Fibroblast of the aortic adventitia (primary cell): Measurements from ENCODE around the gene ACSF3. TPM values are rescaled to one million over a fixed set of nuclear protein-coding genes. Genes with fewer than 3 reads are reported as not detected.

Experiments used
- DNase-seq: peaks from one replicate; pipeline ENCODE4 v3.0.0-alpha.2; 2010; ENCODE audit warnings: low read depth
- H3K4me3 ChIP-seq: 2 replicates; pipeline ENCODE4 v1.5.1; 2011; ENCODE audit warnings: low read depth, mild to moderate bottlenecking, control low read depth, low read length, moderate library complexity
- total RNA-seq: library from RNA; depleted of rRNA; stranded (reverse); fragments of >200 nt; gene quantifications from 2 replicates; pipeline ENCODE4 v1.2.3, GENCODE V29; 2012; ENCODE audit warnings: low replicate concordance
- TF ChIP-seq, protein P1 (sequence below): IDR thresholded peaks from 2 replicates; pipeline ENCODE4 v1.5.1; 2011; ENCODE audit warnings: mild to moderate bottlenecking, low read length, control low read depth, inconsistent platforms; ENCODE audit not compliant: insufficient read depth

Gene ACSF3
- total RNA-seq, 1 donor, result 17.6 TPM

DNA sequence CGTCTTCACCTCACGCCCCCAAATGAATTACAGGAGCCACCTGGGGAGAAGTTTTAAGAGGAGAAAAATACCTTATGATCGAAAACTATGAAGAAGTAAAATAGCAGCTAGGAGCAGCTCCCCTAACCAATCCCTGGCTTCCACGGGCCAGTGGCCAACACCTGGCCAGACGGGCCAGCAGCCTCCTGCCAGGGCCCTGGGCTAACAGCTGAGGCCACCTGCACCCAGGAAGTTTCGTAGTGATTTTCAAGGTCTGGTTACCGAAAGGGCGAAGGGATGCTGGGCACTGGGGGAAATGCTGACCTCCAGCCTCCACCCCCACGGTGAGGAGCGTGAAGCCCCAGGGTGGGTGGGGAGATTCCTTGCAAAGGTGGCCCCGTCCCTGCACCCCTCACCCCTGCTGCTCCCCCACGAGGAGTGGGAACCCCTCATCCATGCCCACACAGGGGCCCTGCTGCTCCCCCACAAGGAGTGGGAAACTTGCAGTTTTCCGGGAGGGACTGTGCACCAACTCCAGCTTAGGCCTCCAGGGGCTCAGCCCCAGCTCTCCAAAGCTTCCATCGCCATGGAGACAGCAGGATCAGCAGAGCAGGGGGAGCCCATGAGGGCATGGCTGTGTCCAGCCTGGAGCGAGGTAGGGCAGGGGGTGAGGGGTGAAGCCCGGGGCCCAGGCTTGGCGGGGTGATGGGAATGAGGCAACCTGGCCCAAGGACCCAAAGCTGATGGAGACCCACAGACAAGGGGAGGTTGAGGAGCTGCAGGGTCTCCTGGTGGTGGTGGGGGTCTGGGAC is 31.9 kb upstream of the ACSF3 start:
- TF ChIP-seq, protein P1, sequence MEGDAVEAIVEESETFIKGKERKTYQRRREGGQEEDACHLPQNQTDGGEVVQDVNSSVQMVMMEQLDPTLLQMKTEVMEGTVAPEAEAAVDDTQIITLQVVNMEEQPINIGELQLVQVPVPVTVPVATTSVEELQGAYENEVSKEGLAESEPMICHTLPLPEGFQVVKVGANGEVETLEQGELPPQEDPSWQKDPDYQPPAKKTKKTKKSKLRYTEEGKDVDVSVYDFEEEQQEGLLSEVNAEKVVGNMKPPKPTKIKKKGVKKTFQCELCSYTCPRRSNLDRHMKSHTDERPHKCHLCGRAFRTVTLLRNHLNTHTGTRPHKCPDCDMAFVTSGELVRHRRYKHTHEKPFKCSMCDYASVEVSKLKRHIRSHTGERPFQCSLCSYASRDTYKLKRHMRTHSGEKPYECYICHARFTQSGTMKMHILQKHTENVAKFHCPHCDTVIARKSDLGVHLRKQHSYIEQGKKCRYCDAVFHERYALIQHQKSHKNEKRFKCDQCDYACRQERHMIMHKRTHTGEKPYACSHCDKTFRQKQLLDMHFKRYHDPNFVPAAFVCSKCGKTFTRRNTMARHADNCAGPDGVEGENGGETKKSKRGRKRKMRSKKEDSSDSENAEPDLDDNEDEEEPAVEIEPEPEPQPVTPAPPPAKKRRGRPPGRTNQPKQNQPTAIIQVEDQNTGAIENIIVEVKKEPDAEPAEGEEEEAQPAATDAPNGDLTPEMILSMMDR, result no peak
- DNase-seq, result no peak
- no peak overlapping the region for H3K4me3 ChIP-seq

DNA sequence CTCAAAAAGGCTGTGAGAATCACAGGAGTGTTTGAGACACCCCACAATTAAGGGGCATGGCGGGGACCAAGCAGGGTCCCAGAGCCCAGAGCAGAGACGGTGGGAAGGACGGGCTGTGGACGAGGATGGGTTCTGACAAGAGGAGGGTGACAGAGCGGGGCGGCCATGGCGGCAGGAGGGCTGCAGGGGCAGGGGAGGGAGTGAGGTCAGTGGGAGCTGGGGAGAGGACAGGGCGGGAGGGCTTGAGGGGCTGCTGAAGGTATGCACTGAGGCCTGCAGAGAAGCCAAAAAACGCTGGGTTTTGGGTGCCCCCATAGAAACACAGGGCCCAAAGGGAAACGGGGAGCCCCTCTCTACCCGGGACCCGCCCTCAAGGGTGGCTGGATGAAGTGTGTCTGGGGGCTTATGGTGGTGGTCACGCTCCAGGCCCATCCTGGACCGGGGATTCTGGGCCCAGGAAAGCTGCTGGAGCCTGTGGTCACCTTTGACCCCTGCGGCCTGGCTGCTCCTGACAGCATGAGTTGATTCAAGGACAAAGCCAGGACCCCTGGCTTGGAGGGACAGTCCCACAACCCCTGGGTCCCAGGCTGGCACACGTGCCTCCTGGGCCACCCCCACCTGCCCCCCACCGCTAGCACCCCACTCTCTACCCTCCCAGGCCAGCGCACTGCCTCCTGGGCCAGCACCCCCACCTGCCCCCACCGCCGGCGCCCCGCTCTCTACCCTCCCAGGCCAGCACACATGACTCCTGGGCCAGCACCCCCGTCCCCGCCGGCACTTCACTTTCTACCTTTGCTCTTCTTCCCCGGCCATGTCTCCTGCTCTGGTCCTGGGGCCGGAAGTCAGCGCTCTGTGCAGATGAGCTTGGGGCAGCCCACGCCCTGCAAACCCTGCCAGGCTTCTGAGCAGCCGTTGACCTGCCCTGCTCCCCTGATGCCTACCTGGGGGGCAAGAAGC is 31.0 kb upstream of the ACSF3 start:
- no peak for DNase-seq
- TF ChIP-seq, protein P1, result no peak
- H3K4me3 ChIP-seq, result no peak overlapping the region

DNA sequence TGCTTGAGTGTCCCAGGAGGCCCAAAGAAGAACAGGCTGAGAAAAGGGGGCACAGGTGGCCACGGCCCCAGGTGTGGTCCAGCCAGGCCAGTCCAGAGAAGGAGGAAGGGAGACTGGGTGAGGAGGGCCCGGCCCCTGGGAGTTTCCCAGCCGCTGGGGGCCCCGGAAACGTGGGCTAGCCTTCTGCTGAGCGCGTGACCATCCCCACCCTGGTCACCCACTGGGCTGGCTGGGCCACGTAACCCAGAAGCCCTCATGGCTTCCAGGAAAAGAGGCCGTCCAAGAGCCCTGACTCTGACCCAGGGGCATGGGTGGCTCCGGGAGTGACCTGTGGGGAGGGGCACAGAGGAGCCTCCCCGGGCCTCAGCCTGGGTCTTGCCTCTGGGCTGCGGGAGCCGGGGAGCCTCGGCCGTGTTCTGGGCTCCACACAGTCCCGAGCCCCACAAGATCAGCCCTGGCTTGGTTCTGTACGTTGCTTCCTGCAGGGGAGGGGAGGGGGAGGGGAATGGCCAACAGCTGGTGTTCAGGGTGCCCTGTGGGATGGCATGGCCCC is 29.8 kb upstream of the ACSF3 start:
- no peak for DNase-seq
- no peak overlapping the region for H3K4me3 ChIP-seq
- TF ChIP-seq, protein P1, result no peak

DNA sequence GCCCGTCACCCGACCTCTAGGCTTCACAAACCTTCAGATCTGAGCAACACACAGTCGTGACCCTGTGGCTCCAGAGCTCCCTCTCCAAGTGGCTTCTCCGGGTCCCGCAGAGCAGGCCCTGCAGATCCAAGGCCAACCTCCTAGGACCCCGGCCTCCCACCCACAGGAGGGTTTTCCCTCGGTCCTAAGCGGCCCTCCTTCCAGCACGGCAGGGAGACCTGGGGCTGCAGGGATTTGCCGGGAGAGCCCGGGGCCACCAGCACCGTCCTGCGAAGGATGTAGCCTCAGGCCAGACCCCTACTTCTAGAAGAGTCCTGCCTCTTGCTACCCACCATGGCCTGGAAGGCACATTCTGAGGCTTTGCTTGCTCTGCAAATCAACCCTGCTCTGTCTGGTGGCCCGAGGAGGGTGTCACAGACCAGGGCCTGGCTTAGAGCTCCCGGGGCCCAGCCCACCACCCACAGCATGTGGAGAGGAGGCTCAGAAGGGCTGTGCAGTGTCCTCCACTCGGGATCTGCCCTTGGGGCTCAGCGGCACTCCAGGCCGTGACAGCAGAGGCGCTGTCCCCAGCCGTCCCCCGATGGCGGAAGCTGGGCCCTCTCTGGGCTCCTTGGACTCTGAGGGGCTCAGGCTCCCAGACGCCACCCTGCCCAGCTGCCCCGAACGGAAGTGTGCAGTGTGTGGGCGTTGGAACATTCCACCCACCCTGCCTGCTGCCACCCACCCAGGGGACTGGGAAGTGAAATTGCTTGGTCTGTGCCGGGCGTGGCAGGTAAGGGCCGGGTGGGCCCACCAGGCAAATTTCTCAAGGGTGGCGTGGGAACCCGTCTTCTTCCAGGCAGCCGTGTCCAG is 28.8 kb upstream of the ACSF3 start:
- H3K4me3 ChIP-seq, result no peak overlapping the region
- TF ChIP-seq, protein P1, result no peak
- DNase-seq, result no peak

DNA sequence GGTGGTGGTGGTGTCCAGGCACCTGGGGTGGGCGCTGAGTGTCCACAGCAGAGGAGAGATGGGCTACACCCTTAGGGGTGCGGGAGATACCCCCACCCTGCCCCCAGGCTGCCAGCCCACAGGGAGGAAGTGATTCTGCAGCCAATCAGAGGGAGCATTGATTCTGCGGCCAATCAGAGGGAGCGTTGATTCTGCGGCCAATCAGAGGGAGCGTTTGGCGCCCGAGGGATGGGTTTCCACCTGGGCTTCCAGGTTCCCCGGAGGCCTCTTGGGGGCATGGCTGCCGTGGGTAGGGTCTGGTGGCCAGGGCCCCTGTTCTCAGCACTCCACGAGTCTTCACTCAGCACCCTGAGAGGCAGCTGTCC is 28.2 kb upstream of the ACSF3 start:
- H3K4me3 ChIP-seq, result no peak overlapping the region
- TF ChIP-seq, protein P1, result no peak
- no peak for DNase-seq

DNA sequence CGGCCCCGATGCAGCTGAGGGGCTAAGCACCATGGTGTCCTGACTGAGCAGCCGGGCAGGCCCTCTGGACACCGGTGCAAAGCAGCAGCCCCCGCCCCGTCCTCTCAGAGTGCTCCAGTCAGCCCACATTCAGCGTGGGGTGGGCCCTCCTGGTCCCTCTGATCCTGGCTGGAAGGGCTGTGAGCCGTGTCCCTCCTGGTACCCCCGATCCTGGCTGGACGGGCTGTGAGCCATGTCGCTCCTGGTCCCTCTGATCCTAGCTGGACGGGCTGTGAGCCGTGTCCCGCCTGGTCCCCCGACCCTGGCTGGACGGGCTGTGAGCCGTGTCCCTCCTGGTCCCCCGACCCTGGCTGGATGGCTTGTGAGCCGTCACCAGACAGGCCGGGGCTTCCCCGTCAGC is 26.9 kb upstream of the ACSF3 start:
- TF ChIP-seq, protein P1, result no peak
- no peak for DNase-seq
- H3K4me3 ChIP-seq, result no peak overlapping the region
